Hepatic stellate cell (primary cell): ENCODE measurements around the gene KCNA2.

Experiments
- DNase-seq: peaks from one replicate; pipeline ENCODE4 v3.0.0; 2011; ENCODE audit warnings: low spot score

KCNA2 gene

GRCh38 chr1:110628323-110629105, 22.4 kb upstream of the KCNA2 start:
- DNase-seq: no peak

GRCh38 chr1:110627764-110628163, 21.6 kb upstream of the KCNA2 start:
- DNase-seq: no peak

GRCh38 chr1:110626889-110627288, 20.7 kb upstream of the KCNA2 start:
- DNase-seq: no peak

GRCh38 chr1:110620686-110621085, 14.5 kb upstream of the KCNA2 start:
- DNase-seq: no peak

GRCh38 chr1:110620250-110620615, 14.1 kb upstream of the KCNA2 start:
- DNase-seq: no peak

- DNase-seq: peak; percentile 80
Measured at GRCh38 chr1:110619412-110620249, 13.5 kb upstream of the KCNA2 start.

GRCh38 chr1:110618668-110619067, 12.5 kb upstream of the KCNA2 start:
- DNase-seq: no peak

GRCh38 chr1:110617589-110617988, 11.4 kb upstream of the KCNA2 start:
- DNase-seq: no peak

- DNase-seq: no peak
Measured at GRCh38 chr1:110617116-110617515, 11.0 kb upstream of the KCNA2 start.

- DNase-seq: no peak
Measured at GRCh38 chr1:110616587-110616986, 10.4 kb upstream of the KCNA2 start.

- DNase-seq: peak; percentile 65
Measured at GRCh38 chr1:110615548-110616130, 9.5 kb upstream of the KCNA2 start.

- DNase-seq: no peak
Measured at GRCh38 chr1:110612060-110612745, 6.0 kb upstream of the KCNA2 start.

GRCh38 chr1:110610696-110611286, 4.6 kb upstream of the KCNA2 start:
- DNase-seq: no peak

- DNase-seq: no peak
Measured at GRCh38 chr1:110610084-110610483, 3.9 kb upstream of the KCNA2 start.

GRCh38 chr1:110608247-110608646, 2.1 kb upstream of the KCNA2 start:
- no peak for DNase-seq

- no peak for DNase-seq
Measured at GRCh38 chr1:110607536-110608230, 1.5 kb upstream of the KCNA2 start.

GRCh38 chr1:110606657-110607535, 738 bp upstream of the KCNA2 start:
- DNase-seq: no peak

- no peak for DNase-seq
Measured at GRCh38 chr1:110605446-110605845, 712 bp downstream of the KCNA2 start.

- DNase-seq: no peak
Measured at GRCh38 chr1:110604586-110605148, 1.5 kb downstream of the KCNA2 start.

- DNase-seq: no peak
Measured at GRCh38 chr1:110603058-110603457, 3.1 kb downstream of the KCNA2 start.
